Measurements from ENCODE around the gene SWT1. TPM values are rescaled to one million over a fixed set of nuclear protein-coding genes. Genes with fewer than 3 reads are reported as not detected.

The SWT1 gene
- total RNA-seq, 4 donors from 2014 or later: 1.9 to 6.5 (median 3.5) TPM

DNA sequence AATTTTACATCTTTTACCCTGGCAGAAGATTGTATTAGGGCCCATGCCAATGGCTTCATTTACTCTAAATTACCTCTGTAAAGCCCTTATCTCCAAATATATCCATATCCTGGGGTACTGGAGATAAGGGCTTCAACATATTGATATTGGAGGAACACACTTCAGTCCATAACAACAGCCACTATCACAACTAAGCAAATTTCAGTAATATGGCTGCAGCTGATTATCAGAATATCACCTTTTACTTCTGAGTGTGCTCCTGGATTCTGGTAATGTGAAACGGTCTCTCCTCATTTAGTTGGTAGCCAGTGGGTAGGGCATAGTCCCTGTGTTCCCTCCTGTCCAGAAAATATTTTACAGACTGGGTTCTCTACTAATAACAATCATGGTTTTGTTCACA lies 106.8 kb downstream of the SWT1 start:
- WGBS, 2 donors: 89% methylated on average over 1 of the region's 1 CpG
- H3K27me3 ChIP-seq: no peaks in the 10 kb centered on the region
- intact Hi-C loops (cut with DNase I): no loop called here
- H3K9me3 ChIP-seq: no peaks in the 10 kb centered on the region
- H3K36me3 ChIP-seq: no peaks in the 10 kb centered on the region
- no peak overlapping the region for H3K4me3 ChIP-seq
- no peak overlapping the region for H3K27ac ChIP-seq
- TF ChIP-seq, protein P1, sequence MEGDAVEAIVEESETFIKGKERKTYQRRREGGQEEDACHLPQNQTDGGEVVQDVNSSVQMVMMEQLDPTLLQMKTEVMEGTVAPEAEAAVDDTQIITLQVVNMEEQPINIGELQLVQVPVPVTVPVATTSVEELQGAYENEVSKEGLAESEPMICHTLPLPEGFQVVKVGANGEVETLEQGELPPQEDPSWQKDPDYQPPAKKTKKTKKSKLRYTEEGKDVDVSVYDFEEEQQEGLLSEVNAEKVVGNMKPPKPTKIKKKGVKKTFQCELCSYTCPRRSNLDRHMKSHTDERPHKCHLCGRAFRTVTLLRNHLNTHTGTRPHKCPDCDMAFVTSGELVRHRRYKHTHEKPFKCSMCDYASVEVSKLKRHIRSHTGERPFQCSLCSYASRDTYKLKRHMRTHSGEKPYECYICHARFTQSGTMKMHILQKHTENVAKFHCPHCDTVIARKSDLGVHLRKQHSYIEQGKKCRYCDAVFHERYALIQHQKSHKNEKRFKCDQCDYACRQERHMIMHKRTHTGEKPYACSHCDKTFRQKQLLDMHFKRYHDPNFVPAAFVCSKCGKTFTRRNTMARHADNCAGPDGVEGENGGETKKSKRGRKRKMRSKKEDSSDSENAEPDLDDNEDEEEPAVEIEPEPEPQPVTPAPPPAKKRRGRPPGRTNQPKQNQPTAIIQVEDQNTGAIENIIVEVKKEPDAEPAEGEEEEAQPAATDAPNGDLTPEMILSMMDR (IDR thresholded peaks at IDR 0.05): no peak
- no peak for TF ChIP-seq POLR2A (IDR thresholded peaks at IDR 0.05)
- H3K4me1 ChIP-seq: no peaks in the 10 kb centered on the region
- no peak for DNase-seq

DNA sequence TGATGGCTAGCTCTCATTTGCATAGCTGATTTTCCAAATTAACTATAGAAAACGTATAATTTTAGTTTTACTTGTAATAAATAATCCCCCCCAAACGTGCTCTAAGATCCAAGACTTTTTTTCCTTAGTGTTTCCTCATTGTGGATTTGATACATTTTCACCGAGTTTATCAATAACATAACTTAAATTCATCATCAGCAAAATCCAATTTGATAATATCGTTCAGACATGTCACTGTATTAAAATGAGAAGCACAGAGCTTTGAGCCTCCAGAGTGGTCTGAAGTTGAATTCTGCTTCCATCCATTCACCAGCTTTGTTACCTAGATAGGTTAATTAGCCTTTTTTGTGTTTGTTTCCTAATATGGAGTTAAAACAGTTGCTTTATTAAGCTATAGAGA lies 108.3 kb downstream of the SWT1 start:
- no peaks in the 10 kb centered on the region for H3K9me3 ChIP-seq
- 90% methylated on average over 4 of the region's 4 CpGs for WGBS, 2 donors
- TF ChIP-seq POLR2A (IDR thresholded peaks at IDR 0.05): no peak
- TF ChIP-seq, protein P1 (IDR thresholded peaks at IDR 0.05): no peak
- no peaks in the 10 kb centered on the region for H3K4me1 ChIP-seq
- no peak overlapping the region for H3K27ac ChIP-seq
- no peaks in the 10 kb centered on the region for H3K36me3 ChIP-seq
- H3K4me3 ChIP-seq: no peak overlapping the region
- no peaks in the 10 kb centered on the region for H3K27me3 ChIP-seq
- DNase-seq: no peak
- intact Hi-C loops (cut with DNase I): no loop called here

DNA sequence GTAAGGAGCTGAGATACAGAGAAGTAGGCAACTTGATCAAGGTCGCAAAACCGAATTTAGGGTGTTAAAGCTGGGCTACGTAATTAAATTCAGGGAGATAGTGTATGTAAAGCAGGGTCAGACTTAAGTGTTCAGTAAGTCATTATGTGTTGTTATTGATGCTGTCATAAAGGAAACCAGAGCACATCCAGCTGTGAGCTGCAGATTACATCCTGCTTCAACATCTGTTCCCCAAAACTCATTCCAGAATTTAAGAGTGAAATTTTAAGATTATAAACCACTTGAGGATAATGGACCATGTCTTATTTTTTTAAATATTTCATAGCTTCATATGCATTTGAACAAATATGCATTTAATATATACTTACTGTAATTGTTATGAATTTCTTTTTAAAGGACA lies 110.3 kb downstream of the SWT1 start:
- 74 to 79% methylated on average over 3 of the region's 3 CpGs for WGBS, 2 donors
- H3K27ac ChIP-seq: no peak overlapping the region
- no peaks in the 10 kb centered on the region for H3K4me1 ChIP-seq
- TF ChIP-seq, protein P1 (IDR thresholded peaks at IDR 0.05): no peak
- no peak for TF ChIP-seq POLR2A (IDR thresholded peaks at IDR 0.05)
- H3K27me3 ChIP-seq: no peaks in the 10 kb centered on the region
- no peak overlapping the region for H3K4me3 ChIP-seq
- no peaks in the 10 kb centered on the region for H3K9me3 ChIP-seq
- no peaks in the 10 kb centered on the region for H3K36me3 ChIP-seq
- intact Hi-C loops (cut with DNase I): no loop called here
- DNase-seq: no peak

DNA sequence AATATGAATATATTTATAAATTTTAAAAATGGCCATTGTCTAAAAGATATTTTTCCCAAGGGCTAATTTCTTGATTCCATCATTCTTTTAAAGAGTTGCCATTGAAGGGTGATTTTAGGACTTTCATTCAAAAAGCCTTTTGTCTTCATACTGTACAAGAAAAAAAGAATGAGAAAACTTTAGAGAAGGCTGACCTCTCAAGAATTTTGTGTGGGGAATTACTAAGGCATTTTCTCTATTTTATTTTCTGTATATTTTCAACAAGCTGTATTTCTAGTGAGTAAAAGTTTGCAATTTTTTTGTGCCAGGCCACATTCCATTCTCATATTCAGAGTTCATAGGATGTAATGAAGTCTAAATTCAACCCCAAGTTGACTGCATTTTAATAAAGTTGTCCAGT lies 110.7 kb downstream of the SWT1 start:
- Histone ChIP-seq H3K4me1 (no peaks in the 10 kb centered on the region), H3K9me3 (no peaks in the 10 kb centered on the region), H3K36me3 (no peaks in the 10 kb centered on the region), H3K4me3 (no peak overlapping the region), H3K27ac (no peak overlapping the region), H3K27me3 (no peaks in the 10 kb centered on the region)
- DNase-seq: no peak
- TF ChIP-seq, protein P1 (IDR thresholded peaks at IDR 0.05): no peak
- no peak for TF ChIP-seq POLR2A (IDR thresholded peaks at IDR 0.05)
- intact Hi-C loops (cut with DNase I): no loop called here

DNA sequence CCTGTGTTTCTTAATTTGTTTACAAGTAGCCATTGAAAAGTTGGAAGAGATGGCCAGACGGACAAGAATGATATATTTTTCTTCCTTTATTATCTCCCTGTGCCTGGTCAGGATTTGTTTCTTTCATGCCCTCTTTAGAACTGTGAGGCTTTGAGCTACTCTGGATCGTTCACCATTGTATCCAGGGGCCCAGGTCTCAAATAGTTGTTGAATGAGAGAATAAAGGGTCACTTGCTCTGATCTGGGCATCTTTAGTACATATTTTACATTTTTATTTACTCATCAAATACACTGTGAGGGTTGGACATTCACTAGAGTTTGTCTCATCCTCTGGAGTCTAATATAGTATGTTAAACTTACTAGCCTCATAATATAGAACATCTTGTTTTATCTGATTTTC lies 111.4 kb downstream of the SWT1 start:
- Histone ChIP-seq H3K9me3 (no peaks in the 10 kb centered on the region), H3K27ac (no peak overlapping the region), H3K27me3 (no peaks in the 10 kb centered on the region), H3K36me3 (no peaks in the 10 kb centered on the region), H3K4me1 (no peaks in the 10 kb centered on the region), H3K4me3 (no peak overlapping the region)
- intact Hi-C loops (cut with DNase I): no loop called here
- no peak for DNase-seq
- WGBS, 2 donors: 72 to 77% methylated on average over 2 of the region's 2 CpGs
- TF ChIP-seq POLR2A (IDR thresholded peaks at IDR 0.05): no peak
- TF ChIP-seq, protein P1 (IDR thresholded peaks at IDR 0.05): no peak
